ENCODE results near the gene IGFL2.
"Not testable (repeated sequence)": the region's sequence is repeated elsewhere in the genome, so short reads cannot be mapped to it uniquely, and the experiment has no call there.

Gene IGFL2

GRCh38 chr19:46147791-46148288 is at the start of gene IGFL2:
TSS of gene IGFL2 (plus strand) at chr19:46148238. CDS start at chr19:46148279, 41 bp downstream.
- no peak within 1 kb of the TSS for H3K4me3 ChIP-seq (ENCODE audit: low read depth, low read length)

- H3K4me3 ChIP-seq (ENCODE audit: low read depth, low read length), result no peak overlapping the region
Measured at GRCh38 chr19:46100344-46100743, 47.7 kb upstream of the IGFL2 start.

- no peak overlapping the region for H3K4me3 ChIP-seq (ENCODE audit: low read depth, low read length)
Measured at GRCh38 chr19:46101293-46101692, 46.7 kb upstream of the IGFL2 start.

- not testable (repeated sequence) for H3K4me3 ChIP-seq (ENCODE audit: low read depth, low read length)
Measured at GRCh38 chr19:46102333-46102732, 45.7 kb upstream of the IGFL2 start.

- H3K4me3 ChIP-seq (ENCODE audit: low read depth, low read length), result no peak overlapping the region
Measured at GRCh38 chr19:46107371-46107770, 40.7 kb upstream of the IGFL2 start.

- H3K4me3 ChIP-seq (ENCODE audit: low read depth, low read length), result no peak overlapping the region
Measured at GRCh38 chr19:46109876-46110275, 38.2 kb upstream of the IGFL2 start.

- no peak overlapping the region for H3K4me3 ChIP-seq (ENCODE audit: low read depth, low read length)
Measured at GRCh38 chr19:46111376-46111775, 36.7 kb upstream of the IGFL2 start.

GRCh38 chr19:46112527-46112926 is 35.5 kb upstream of the IGFL2 start:
- no peak overlapping the region for H3K4me3 ChIP-seq (ENCODE audit: low read depth, low read length)

GRCh38 chr19:46113726-46114125 is 34.3 kb upstream of the IGFL2 start:
- H3K4me3 ChIP-seq (ENCODE audit: low read depth, low read length), result no peak overlapping the region

- H3K4me3 ChIP-seq (ENCODE audit: low read depth, low read length), result no peak overlapping the region
Measured at GRCh38 chr19:46115396-46116106, 32.5 kb upstream of the IGFL2 start.

- H3K4me3 ChIP-seq (ENCODE audit: low read depth, low read length), result no peak overlapping the region
Measured at GRCh38 chr19:46116121-46116520, 31.9 kb upstream of the IGFL2 start.

- no peak overlapping the region for H3K4me3 ChIP-seq (ENCODE audit: low read depth, low read length)
Measured at GRCh38 chr19:46118136-46118535, 29.9 kb upstream of the IGFL2 start.

- H3K4me3 ChIP-seq (ENCODE audit: low read depth, low read length), result no peak within 1 kb of the TSS
Measured at GRCh38 chr19:46124638-46125115, 23.4 kb upstream of the IGFL2 start, which contains the start of gene IGFL3. TSS of gene IGFL3 (minus strand) at chr19:46124688. CDS start at chr19:46124649, 39 bp downstream.

- no peak overlapping the region for H3K4me3 ChIP-seq (ENCODE audit: low read depth, low read length)
Measured at GRCh38 chr19:46125447-46125846, 22.6 kb upstream of the IGFL2 start.

GRCh38 chr19:46126086-46126580 is 21.9 kb upstream of the IGFL2 start:
- no peak overlapping the region for H3K4me3 ChIP-seq (ENCODE audit: low read depth, low read length)

- H3K4me3 ChIP-seq (ENCODE audit: low read depth, low read length), result no peak overlapping the region
Measured at GRCh38 chr19:46131485-46132143, 16.4 kb upstream of the IGFL2 start.

- no peak overlapping the region for H3K4me3 ChIP-seq (ENCODE audit: low read depth, low read length)
Measured at GRCh38 chr19:46132508-46133100, 15.4 kb upstream of the IGFL2 start.

GRCh38 chr19:46133101-46133627 is 14.9 kb upstream of the IGFL2 start:
- no peak overlapping the region for H3K4me3 ChIP-seq (ENCODE audit: low read depth, low read length)

- H3K4me3 ChIP-seq (ENCODE audit: low read depth, low read length), result no peak overlapping the region
Measured at GRCh38 chr19:46133777-46134241, 14.2 kb upstream of the IGFL2 start.

- H3K4me3 ChIP-seq (ENCODE audit: low read depth, low read length), result no peak overlapping the region
Measured at GRCh38 chr19:46134527-46134926, 13.5 kb upstream of the IGFL2 start.

GRCh38 chr19:46137915-46138473 is 10.0 kb upstream of the IGFL2 start:
- H3K4me3 ChIP-seq (ENCODE audit: low read depth, low read length), result no peak overlapping the region
